ENCODE data around the gene RYR2.

RYR2 gene

GRCh38 chr1:237695878-237696277, 653.9 kb downstream of the RYR2 start:
- no peak overlapping the region for H3K27ac ChIP-seq
- DNase-seq (ENCODE audit: low spot score), result no peak
- no peak for TF ChIP-seq CTCF (conservative IDR thresholded peaks at IDR 0.05; ENCODE audit: low read depth)
- CTCF ChIA-PET, result no interaction called here
- POLR2A ChIA-PET (ENCODE audit: low non-redundant PET), result no interaction called here

GRCh38 chr1:237700181-237700580, 658.2 kb downstream of the RYR2 start:
- TF ChIP-seq CTCF (conservative IDR thresholded peaks at IDR 0.05; ENCODE audit: low read depth), result no peak
- ChIA-PET POLR2A (ENCODE audit: low non-redundant PET) (no interaction called here), CTCF (no interaction called here)
- H3K27ac ChIP-seq, result no peak overlapping the region
- DNase-seq (ENCODE audit: low spot score), result no peak

- H3K27ac ChIP-seq, result no peak overlapping the region
- ChIA-PET POLR2A (ENCODE audit: low non-redundant PET) (no interaction called here), CTCF (no interaction called here)
- TF ChIP-seq CTCF (conservative IDR thresholded peaks at IDR 0.05; ENCODE audit: low read depth), result no peak
- DNase-seq (ENCODE audit: low spot score), result no peak
These were observed 659.5 kb downstream of the RYR2 start for GRCh38 chr1:237701534-237701933.

GRCh38 chr1:237702161-237702560, 660.2 kb downstream of the RYR2 start:
- POLR2A ChIA-PET (ENCODE audit: low non-redundant PET), result no interaction called here
- TF ChIP-seq CTCF (conservative IDR thresholded peaks at IDR 0.05; ENCODE audit: low read depth), result no peak
- H3K27ac ChIP-seq, result no peak overlapping the region
- CTCF ChIA-PET, result no interaction called here
- DNase-seq (ENCODE audit: low spot score), result no peak

GRCh38 chr1:237705462-237705861, 663.5 kb downstream of the RYR2 start:
- no peak for TF ChIP-seq CTCF (conservative IDR thresholded peaks at IDR 0.05; ENCODE audit: low read depth)
- no peak overlapping the region for H3K27ac ChIP-seq
- DNase-seq (ENCODE audit: low spot score), result no peak
- POLR2A ChIA-PET (ENCODE audit: low non-redundant PET), result no interaction called here
- CTCF ChIA-PET, result interaction anchor here (0.6 kb wide), 1 partner anchor 143 kb away, joined by 3 read pairs; no protein-coding TSS in a partner anchor

- POLR2A ChIA-PET (ENCODE audit: low non-redundant PET), result no interaction called here
- no peak overlapping the region for H3K27ac ChIP-seq
- CTCF ChIA-PET, result interaction anchor here (0.7 kb wide), 1 partner anchor 194 kb away, joined by 8 read pairs; no protein-coding TSS in a partner anchor
- DNase-seq (ENCODE audit: low spot score), result no peak
- TF ChIP-seq CTCF (conservative IDR thresholded peaks at IDR 0.05; ENCODE audit: low read depth), result no peak
These were observed 667.4 kb downstream of the RYR2 start for GRCh38 chr1:237709355-237709754.

GRCh38 chr1:237711281-237711680, 669.3 kb downstream of the RYR2 start:
- ChIA-PET POLR2A (ENCODE audit: low non-redundant PET) (no interaction called here), CTCF (interaction anchor here (0.6 kb wide), 1 partner anchor 837 kb away, joined by 6 read pairs; no protein-coding TSS in a partner anchor)
- no peak for TF ChIP-seq CTCF (conservative IDR thresholded peaks at IDR 0.05; ENCODE audit: low read depth)
- no peak for DNase-seq (ENCODE audit: low spot score)
- H3K27ac ChIP-seq, result no peak overlapping the region
